ENCODE results near the gene PDE6D. TPM values are rescaled to one million over a fixed set of nuclear protein-coding genes. Genes with fewer than 3 reads are reported as not detected.

PDE6D gene
- total RNA-seq, 4 donors from 2014 or later, result 12.6 to 29.4 (median 23.6) TPM

- TF ChIP-seq, protein P1, sequence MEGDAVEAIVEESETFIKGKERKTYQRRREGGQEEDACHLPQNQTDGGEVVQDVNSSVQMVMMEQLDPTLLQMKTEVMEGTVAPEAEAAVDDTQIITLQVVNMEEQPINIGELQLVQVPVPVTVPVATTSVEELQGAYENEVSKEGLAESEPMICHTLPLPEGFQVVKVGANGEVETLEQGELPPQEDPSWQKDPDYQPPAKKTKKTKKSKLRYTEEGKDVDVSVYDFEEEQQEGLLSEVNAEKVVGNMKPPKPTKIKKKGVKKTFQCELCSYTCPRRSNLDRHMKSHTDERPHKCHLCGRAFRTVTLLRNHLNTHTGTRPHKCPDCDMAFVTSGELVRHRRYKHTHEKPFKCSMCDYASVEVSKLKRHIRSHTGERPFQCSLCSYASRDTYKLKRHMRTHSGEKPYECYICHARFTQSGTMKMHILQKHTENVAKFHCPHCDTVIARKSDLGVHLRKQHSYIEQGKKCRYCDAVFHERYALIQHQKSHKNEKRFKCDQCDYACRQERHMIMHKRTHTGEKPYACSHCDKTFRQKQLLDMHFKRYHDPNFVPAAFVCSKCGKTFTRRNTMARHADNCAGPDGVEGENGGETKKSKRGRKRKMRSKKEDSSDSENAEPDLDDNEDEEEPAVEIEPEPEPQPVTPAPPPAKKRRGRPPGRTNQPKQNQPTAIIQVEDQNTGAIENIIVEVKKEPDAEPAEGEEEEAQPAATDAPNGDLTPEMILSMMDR (IDR thresholded peaks at IDR 0.05; ENCODE audit: low read depth), result no peak
Observed at GRCh38 chr2:231715499-231715837, 65.6 kb downstream of the PDE6D start.

DNA sequence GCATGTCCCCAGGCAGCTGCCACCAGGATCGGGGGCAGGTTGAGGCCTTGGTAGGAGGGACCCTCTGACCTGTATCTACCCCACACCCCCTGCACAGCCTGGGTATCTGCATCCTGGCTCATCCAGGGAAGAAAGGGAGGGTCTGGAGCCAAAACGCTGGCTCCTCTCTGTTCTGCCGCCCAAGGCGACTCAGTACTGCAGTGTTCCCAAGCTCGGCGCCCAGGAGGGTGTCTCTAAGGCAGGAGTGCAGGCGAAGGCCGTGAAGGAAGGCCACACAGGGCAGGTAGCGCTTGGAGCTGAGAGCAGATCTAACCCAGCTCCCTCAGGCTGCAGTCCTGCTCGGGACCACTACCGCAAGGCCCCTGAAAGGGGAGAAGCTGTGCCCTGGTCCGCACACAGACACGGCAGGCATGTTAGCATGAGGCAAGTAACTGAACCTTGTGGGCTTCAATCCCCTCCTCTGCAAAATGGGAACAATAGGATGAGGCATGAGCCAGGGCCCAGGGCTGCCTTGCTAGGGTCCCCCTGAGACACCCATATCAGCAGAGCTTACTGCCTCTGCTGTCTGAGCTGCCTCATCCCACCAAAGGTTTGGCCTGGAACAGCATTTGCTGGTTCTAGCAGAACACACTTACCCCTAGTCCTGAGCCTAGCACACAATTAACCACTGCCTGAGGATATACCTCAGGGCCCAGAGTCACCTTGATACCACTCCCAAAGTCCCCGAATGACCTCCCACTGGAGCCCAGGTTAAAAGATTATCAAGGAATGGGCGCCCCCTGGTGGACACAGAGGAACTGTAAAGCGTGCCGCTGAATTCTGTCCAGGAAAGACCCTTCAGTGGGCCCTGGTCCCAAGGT is 66.2 kb downstream of the PDE6D start:
- TF ChIP-seq, protein P1 (IDR thresholded peaks at IDR 0.05; ENCODE audit: low read depth), result no peak

- TF ChIP-seq, protein P1 (IDR thresholded peaks at IDR 0.05; ENCODE audit: low read depth), result no peak
Observed at GRCh38 chr2:231713730-231714638, 67.1 kb downstream of the PDE6D start.

- TF ChIP-seq, protein P1 (IDR thresholded peaks at IDR 0.05; ENCODE audit: low read depth), result no peak
Observed at GRCh38 chr2:231711677-231712450, 69.2 kb downstream of the PDE6D start.

GRCh38 chr2:231710799-231711676 is 70.0 kb downstream of the PDE6D start:
- TF ChIP-seq, protein P1 (IDR thresholded peaks at IDR 0.05; ENCODE audit: low read depth), result no peak

- TF ChIP-seq, protein P1 (IDR thresholded peaks at IDR 0.05; ENCODE audit: low read depth), result no peak
Observed at GRCh38 chr2:231709981-231710798, 70.9 kb downstream of the PDE6D start.
